CD1c-positive myeloid dendritic cell (primary cell): Measurements from ENCODE around the gene GPR153.

Experiments used
- DNase-seq: peaks from one replicate; pipeline ENCODE4 v3.0.0-alpha.2; 2016; ENCODE audit errors: extremely low spot score

Gene GPR153

GRCh38 chr1:6202256-6202655 is 58.6 kb downstream of the GPR153 start:
- DNase-seq, result no peak

GRCh38 chr1:6200188-6200809 is 60.6 kb downstream of the GPR153 start:
- no peak for DNase-seq

GRCh38 chr1:6199298-6200187 is 61.4 kb downstream of the GPR153 start, which contains the start of gene RPL22:
RPL22 (minus strand) TSS chr1:6199595; CDS start chr1:6199573, 22 bp downstream.
- peak; percentile 99 for DNase-seq

- peak; percentile 15 for DNase-seq
These were observed 62.1 kb downstream of the GPR153 start for GRCh38 chr1:6198646-6199297.

- no peak for DNase-seq
These were observed 63.0 kb downstream of the GPR153 start for GRCh38 chr1:6197746-6198427.
